Measurements from ENCODE around the gene ABHD17C. TPM values are rescaled to one million over a fixed set of nuclear protein-coding genes. Genes with fewer than 3 reads are reported as not detected.

ABHD17C gene
- total RNA-seq, 1 experiment from 2014 or later, result 16.3 TPM

GRCh38 chr15:80695911-80696661 lies 976 bp downstream of the ABHD17C start:
- TF ChIP-seq CTCF (IDR thresholded peaks at IDR 0.05) (peak; percentile 32; the same call in 1 of the 2 replicates), TCF7L2 (IDR thresholded peaks at IDR 0.05; ENCODE audit: low read depth, low read length) (no peak)
- POLR2A ChIA-PET, result interaction anchor here (0.6 kb wide), 1 partner anchor 335 kb away, joined by 4 read pairs; no protein-coding TSS in a partner anchor
- Histone ChIP-seq H3K36me3 (ENCODE audit: control insufficient read depth, insufficient read depth, low read length) (no peaks in the 10 kb centered on the region; the same call in 1 of the 2 replicates), H3K27ac (ENCODE audit: low read length) (peak overlapping the region; percentile 85), H3K4me1 (ENCODE audit: control insufficient read depth, insufficient read depth, low read length) (peaks cover 16% of the 10 kb centered on the region), H3K9me3 (ENCODE audit: control insufficient read depth, insufficient read depth, low read depth, low read length) (no peaks in the 10 kb centered on the region), H3K4me3 (ENCODE audit: low read depth in 2 of 2, low read length in 2 of 2) (peak overlapping the region; percentile 69 to 75), H3K27me3 (ENCODE audit: control insufficient read depth, insufficient read depth, low read length) (no peaks in the 10 kb centered on the region)
- ATAC-seq, result peak; percentile 62
- intact Hi-C loops (cut with micrococcal nuclease; ENCODE audit: unreplicated experiment), result no loop called here
- in situ Hi-C loops (cut with HindIII; ENCODE audit: low pct_unique_long_range_greater_than_20kb, low sequenced_read_pairs), result no loop called here
- no TSS peak for BruUV-seq (replicated peaks)
- CTCF ChIA-PET, result interaction anchor here (0.6 to 2.7 kb wide), 4 partner anchors 10 to 316 kb away, joined by 3 to 13 read pairs (median 6); no protein-coding TSS in a partner anchor
- DNase-seq (ENCODE audit: low read depth, low spot score), result no peak

DNA sequence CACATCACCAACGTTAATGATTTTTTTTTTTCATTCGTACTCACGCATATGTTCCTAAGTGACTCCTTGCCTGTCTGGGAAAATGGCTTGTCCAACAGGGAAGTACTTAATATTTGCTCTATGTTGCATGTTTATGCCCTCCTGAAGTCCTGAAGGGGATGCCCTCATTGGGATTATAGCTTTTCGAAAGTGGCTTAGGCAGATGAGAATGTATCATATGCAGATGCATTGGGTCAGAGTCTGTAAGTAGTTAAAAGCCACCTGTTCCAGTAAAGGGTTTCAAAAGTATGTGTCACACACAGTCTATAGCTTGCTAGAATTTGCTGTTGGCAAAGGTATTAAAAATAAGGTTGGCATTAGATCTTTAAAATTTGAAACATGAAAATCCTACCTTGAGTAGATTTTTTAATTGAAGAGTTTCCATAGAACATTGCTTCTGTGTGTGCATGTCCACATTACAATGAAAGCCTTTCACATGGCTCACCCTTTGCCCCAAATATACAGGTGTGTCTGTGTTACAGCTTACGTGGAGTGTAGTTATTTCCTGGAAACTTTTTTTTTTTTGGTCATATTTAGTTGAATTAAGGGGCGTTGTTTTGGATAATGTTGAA lies 2.1 kb downstream of the ABHD17C start:
- no TSS peak for BruUV-seq (replicated peaks)
- Histone ChIP-seq H3K9me3 (ENCODE audit: control insufficient read depth, insufficient read depth, low read depth, low read length) (no peaks in the 10 kb centered on the region), H3K36me3 (ENCODE audit: control insufficient read depth, insufficient read depth, low read length) (no peaks in the 10 kb centered on the region; the same call in 1 of the 2 replicates), H3K27me3 (ENCODE audit: control insufficient read depth, insufficient read depth, low read length) (no peaks in the 10 kb centered on the region), H3K4me1 (ENCODE audit: control insufficient read depth, insufficient read depth, low read length) (peaks cover 16% of the 10 kb centered on the region), H3K27ac (ENCODE audit: low read length) (peak overlapping the region; percentile 85), H3K4me3 (ENCODE audit: low read depth in 2 of 2, low read length in 2 of 2) (peak overlapping the region; percentile 69 to 75)
- DNase-seq (ENCODE audit: low read depth, low spot score) (no peak), ATAC-seq (no peak)
- no peak for TF ChIP-seq CTCF (IDR thresholded peaks at IDR 0.05)
- TF ChIP-seq TCF7L2 (IDR thresholded peaks at IDR 0.05; ENCODE audit: low read depth, low read length), result no peak
- TF ChIP-seq SIN3A (IDR thresholded peaks at IDR 0.05; ENCODE audit: borderline replicate concordance, insufficient read depth, low read depth, low read length), result no peak
- TF ChIP-seq, protein P1, sequence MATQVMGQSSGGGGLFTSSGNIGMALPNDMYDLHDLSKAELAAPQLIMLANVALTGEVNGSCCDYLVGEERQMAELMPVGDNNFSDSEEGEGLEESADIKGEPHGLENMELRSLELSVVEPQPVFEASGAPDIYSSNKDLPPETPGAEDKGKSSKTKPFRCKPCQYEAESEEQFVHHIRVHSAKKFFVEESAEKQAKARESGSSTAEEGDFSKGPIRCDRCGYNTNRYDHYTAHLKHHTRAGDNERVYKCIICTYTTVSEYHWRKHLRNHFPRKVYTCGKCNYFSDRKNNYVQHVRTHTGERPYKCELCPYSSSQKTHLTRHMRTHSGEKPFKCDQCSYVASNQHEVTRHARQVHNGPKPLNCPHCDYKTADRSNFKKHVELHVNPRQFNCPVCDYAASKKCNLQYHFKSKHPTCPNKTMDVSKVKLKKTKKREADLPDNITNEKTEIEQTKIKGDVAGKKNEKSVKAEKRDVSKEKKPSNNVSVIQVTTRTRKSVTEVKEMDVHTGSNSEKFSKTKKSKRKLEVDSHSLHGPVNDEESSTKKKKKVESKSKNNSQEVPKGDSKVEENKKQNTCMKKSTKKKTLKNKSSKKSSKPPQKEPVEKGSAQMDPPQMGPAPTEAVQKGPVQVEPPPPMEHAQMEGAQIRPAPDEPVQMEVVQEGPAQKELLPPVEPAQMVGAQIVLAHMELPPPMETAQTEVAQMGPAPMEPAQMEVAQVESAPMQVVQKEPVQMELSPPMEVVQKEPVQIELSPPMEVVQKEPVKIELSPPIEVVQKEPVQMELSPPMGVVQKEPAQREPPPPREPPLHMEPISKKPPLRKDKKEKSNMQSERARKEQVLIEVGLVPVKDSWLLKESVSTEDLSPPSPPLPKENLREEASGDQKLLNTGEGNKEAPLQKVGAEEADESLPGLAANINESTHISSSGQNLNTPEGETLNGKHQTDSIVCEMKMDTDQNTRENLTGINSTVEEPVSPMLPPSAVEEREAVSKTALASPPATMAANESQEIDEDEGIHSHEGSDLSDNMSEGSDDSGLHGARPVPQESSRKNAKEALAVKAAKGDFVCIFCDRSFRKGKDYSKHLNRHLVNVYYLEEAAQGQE (IDR thresholded peaks at IDR 0.05; ENCODE audit: insufficient read depth in 1 of 2, low read depth in 2 of 2, low read length in 1 of 2), result no peak
- TF ChIP-seq POLR2AphosphoS5 (IDR thresholded peaks at IDR 0.05; ENCODE audit: low read depth, low read length), result no peak
- ChIA-PET CTCF (interaction anchor here (0.6 to 1.3 kb wide), 3 partner anchors 9 to 64 kb away, joined by 4 to 7 read pairs (median 4); no protein-coding TSS in a partner anchor), POLR2A (interaction anchor here (0.6 kb wide), 1 partner anchor 48 kb away, joined by 3 read pairs; no protein-coding TSS in a partner anchor)
- intact Hi-C loops (cut with micrococcal nuclease; ENCODE audit: unreplicated experiment) (no loop called here), in situ Hi-C loops (cut with HindIII; ENCODE audit: low pct_unique_long_range_greater_than_20kb, low sequenced_read_pairs) (no loop called here)
